ENCODE results near the gene TBX19.

DNA sequence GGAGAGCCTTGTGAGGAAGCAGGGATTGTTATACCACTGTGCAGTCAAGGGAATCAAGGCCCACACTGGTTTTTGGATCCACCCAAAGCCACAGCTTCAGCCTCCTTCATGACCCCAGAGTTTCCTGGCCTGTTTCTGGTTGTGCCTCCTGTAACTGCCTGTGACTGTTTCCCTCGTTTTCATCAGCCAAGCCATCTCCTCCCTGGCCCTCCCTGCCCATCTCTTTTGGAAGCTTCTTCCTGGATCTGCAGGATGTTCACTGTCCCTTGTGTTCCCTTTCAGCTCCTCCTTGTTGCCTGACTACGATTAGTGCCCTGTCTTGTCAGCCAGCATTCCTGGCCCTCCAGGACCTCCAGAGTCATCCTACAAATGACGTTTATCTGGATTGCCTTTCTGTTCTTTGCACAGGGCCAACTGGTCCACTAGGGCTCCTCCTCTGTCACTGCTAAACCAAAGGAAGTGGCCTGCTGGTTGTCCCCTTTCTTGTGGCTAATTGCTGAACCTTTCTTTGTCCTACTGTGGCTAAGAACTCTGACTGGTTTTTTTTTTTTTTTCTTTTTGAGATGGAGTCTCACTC lies 37.0 kb upstream of the TBX19 start:
- TF ChIP-seq, protein P1, sequence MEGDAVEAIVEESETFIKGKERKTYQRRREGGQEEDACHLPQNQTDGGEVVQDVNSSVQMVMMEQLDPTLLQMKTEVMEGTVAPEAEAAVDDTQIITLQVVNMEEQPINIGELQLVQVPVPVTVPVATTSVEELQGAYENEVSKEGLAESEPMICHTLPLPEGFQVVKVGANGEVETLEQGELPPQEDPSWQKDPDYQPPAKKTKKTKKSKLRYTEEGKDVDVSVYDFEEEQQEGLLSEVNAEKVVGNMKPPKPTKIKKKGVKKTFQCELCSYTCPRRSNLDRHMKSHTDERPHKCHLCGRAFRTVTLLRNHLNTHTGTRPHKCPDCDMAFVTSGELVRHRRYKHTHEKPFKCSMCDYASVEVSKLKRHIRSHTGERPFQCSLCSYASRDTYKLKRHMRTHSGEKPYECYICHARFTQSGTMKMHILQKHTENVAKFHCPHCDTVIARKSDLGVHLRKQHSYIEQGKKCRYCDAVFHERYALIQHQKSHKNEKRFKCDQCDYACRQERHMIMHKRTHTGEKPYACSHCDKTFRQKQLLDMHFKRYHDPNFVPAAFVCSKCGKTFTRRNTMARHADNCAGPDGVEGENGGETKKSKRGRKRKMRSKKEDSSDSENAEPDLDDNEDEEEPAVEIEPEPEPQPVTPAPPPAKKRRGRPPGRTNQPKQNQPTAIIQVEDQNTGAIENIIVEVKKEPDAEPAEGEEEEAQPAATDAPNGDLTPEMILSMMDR (IDR thresholded peaks at IDR 0.05 in 2 of 3, conservative IDR thresholded peaks at IDR 0.05 in 1 of 3; ENCODE audit: control insufficient read depth in 2 of 3, extremely low read depth in 1 of 3, insufficient read depth in 1 of 3, low read depth in 3 of 3, low read length in 3 of 3), result no peak
- TF ChIP-seq MTA3 (IDR thresholded peaks at IDR 0.05; ENCODE audit: borderline replicate concordance, low read length), result no peak
